Parathyroid adenoma (tissue), 2 donors: ENCODE results near the gene CNRIP1.
A peak's percentile ranks its signal among the peaks of the same experiment; 100 is the strongest.

ENCODE experiments used
- H2AFZ ChIP-seq: fragments of 300-600 bp; sonication (generic); one replicate; pipeline ENCODE4 v1.7.0; 2017; ENCODE audit warnings: antibody characterized with exemption, mild to moderate bottlenecking
- H3K27ac ChIP-seq: fragments of 300-600 bp; sonication (generic); one replicate; pipeline ENCODE4 v1.7.0; 2017
- H3K27me3 ChIP-seq: fragments of 300-600 bp; sonication (generic); one replicate; pipeline ENCODE4 v1.7.0; 2017; ENCODE audit warnings: low read length; ENCODE audit not compliant: control insufficient read depth, insufficient read depth
- H3K36me3 ChIP-seq: fragments of 300-600 bp; sonication (generic); one replicate; pipeline ENCODE4 v1.7.0; 2017; ENCODE audit warnings: low read length; ENCODE audit not compliant: control insufficient read depth, insufficient read depth
- H3K4me1 ChIP-seq: fragments of 300-600 bp; sonication (generic); one replicate; pipeline ENCODE4 v1.7.0; 2017; ENCODE audit warnings: control low read depth
- H3K4me2 ChIP-seq: fragments of 300-600 bp; sonication (generic); one replicate; pipeline ENCODE4 v1.7.0; 2017; ENCODE audit warnings: low read length
- H3K4me3 ChIP-seq: fragments of 300-600 bp; sonication (generic); one replicate; pipeline ENCODE4 v1.7.0; 2017; ENCODE audit warnings: low read depth, low read length
- H3K79me2 ChIP-seq: fragments of 300-600 bp; sonication (generic); one replicate; pipeline ENCODE4 v1.7.0; 2017; ENCODE audit warnings: control low read depth
- H3K9ac ChIP-seq: fragments of 300-600 bp; sonication (generic); one replicate; pipeline ENCODE4 v1.7.0; 2017; ENCODE audit warnings: mild to moderate bottlenecking
- H3K9me3 ChIP-seq: fragments of 300-600 bp; sonication (generic); one replicate; pipeline ENCODE4 v1.7.0; 2017; ENCODE audit warnings: low read length; ENCODE audit not compliant: control insufficient read depth
- TF ChIP-seq, protein P1 (sequence below): fragments of 300-600 bp; sonication (generic); IDR thresholded peaks from one replicate; pipeline ENCODE4 v1.7.0; 2017; ENCODE audit warnings: antibody characterized with exemption, mild to moderate bottlenecking
- donor health status: primary hyperparathyroidism.

Gene CNRIP1

DNA sequence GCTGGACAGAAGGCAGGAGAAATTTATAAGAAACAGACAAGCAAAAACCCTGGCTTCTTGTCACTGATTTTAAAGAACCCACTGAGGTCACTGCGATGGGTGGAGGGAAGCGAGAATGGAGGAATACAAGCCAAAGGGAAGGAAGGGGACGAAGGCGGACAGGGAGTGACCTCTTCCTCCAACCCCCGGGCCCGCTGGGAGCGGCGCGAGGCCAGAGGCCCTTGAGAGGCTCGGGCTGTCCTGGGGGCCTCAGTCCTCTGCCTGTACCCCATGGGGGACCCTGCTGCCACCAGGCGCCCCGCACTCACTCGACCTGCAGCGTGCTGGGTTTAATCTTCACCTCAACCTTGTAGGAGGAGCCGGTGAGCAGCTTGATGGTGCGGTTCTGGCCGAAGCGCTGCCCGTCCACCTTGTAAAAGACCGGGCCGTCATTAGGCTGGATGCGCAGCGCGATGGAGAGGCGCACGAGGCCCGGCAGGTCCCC lies 793 bp downstream of the CNRIP1 start:
- Histone ChIP-seq H3K36me3 (no peaks in the 10 kb centered on the region), H3K27me3 (no peaks in the 10 kb centered on the region), H3K4me1 (no peaks in the 10 kb centered on the region), H3K4me3 (peak overlapping the region; percentile 68), H3K79me2 (peaks cover 2% of the 10 kb centered on the region), H3K4me2 (peak overlapping the region; percentile 79), H2AFZ (peak overlapping the region; percentile 97), H3K9me3 (no peaks in the 10 kb centered on the region), H3K9ac (peak overlapping the region; percentile 79), H3K27ac (peak overlapping the region; percentile 84)
- TF ChIP-seq, protein P1, sequence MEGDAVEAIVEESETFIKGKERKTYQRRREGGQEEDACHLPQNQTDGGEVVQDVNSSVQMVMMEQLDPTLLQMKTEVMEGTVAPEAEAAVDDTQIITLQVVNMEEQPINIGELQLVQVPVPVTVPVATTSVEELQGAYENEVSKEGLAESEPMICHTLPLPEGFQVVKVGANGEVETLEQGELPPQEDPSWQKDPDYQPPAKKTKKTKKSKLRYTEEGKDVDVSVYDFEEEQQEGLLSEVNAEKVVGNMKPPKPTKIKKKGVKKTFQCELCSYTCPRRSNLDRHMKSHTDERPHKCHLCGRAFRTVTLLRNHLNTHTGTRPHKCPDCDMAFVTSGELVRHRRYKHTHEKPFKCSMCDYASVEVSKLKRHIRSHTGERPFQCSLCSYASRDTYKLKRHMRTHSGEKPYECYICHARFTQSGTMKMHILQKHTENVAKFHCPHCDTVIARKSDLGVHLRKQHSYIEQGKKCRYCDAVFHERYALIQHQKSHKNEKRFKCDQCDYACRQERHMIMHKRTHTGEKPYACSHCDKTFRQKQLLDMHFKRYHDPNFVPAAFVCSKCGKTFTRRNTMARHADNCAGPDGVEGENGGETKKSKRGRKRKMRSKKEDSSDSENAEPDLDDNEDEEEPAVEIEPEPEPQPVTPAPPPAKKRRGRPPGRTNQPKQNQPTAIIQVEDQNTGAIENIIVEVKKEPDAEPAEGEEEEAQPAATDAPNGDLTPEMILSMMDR: no peak

DNA sequence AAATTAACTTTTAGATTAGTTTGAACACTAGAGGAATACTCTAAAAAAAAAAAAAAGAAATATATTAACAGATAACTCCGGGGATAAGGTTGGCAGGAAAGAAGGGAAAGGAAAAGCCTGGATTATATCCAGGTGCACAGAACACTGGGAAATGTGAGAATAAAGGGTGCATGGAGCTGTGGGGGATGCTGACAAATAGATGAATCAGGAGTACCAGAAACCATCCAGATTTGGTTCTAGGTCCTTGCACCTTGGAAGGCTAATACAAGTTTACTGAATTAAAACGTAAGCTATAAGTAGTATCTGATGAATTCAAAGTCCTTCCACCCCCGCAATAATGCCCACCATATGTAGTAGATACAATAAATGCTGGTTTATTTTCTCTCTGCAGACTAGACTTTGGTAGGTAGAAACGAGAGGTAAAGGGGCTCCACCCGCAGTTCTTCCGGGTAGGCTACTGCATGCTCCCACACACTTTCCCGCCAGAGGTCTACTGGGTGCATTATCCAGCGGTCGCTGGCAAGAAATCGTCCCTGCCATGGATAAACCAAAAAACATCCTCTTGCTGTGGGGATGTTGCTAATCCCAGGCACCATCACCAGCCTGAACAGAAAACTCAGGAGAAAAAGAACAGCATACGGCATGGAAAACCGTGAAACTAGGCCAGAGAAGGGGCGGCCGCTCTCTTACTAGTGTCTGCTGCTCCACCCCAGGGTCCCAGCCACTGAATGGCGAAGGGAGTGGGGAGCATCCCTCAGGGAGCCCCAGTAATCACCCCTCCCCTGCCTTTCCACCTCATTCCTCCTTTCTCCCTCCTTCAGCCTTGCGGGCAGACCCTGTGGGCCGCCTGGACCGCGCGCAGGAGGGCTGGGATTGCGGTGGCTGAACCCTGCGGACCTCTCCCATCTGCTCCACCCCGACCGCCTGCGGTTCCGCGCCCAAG lies 1.5 kb downstream of the CNRIP1 start:
- Histone ChIP-seq H3K4me1 (no peaks in the 10 kb centered on the region), H3K9ac (peak overlapping the region; percentile 79), H3K27me3 (no peaks in the 10 kb centered on the region), H3K4me2 (peak overlapping the region; percentile 79), H3K4me3 (peak overlapping the region; percentile 68), H2AFZ (peak overlapping the region; percentile 97), H3K79me2 (peaks cover 2% of the 10 kb centered on the region), H3K9me3 (no peaks in the 10 kb centered on the region), H3K36me3 (no peaks in the 10 kb centered on the region), H3K27ac (peak overlapping the region; percentile 84)
- TF ChIP-seq, protein P1: no peak

DNA sequence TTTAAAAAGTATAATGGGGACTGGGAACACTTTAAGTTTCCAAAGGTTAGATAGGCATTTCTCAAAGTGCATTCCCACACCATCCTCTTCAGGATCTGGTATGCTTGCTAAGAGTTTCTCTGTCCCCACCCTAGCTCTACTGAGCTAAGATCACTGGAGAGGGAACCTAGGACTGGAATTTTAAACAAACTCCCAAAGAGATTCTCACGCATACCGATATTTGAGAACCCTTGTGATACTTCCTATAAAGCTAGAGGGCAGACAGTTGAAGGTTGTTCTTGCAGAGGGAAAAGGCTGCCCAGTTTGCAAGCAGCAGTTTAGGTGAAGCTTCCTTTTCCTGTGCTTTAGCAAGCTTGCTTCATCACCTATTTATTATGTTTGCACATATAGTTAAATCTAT lies 3.6 kb downstream of the CNRIP1 start:
- H3K9me3 ChIP-seq: no peaks in the 10 kb centered on the region
- no peak overlapping the region for H3K4me2 ChIP-seq
- H3K9ac ChIP-seq: no peak overlapping the region
- no peaks in the 10 kb centered on the region for H3K36me3 ChIP-seq
- no peak overlapping the region for H3K27ac ChIP-seq
- H3K4me3 ChIP-seq: no peak overlapping the region
- TF ChIP-seq, protein P1: no peak
- no peaks in the 10 kb centered on the region for H3K27me3 ChIP-seq
- H3K4me1 ChIP-seq: no peaks in the 10 kb centered on the region
- no peak overlapping the region for H2AFZ ChIP-seq
- H3K79me2 ChIP-seq: peaks cover 2% of the 10 kb centered on the region

DNA sequence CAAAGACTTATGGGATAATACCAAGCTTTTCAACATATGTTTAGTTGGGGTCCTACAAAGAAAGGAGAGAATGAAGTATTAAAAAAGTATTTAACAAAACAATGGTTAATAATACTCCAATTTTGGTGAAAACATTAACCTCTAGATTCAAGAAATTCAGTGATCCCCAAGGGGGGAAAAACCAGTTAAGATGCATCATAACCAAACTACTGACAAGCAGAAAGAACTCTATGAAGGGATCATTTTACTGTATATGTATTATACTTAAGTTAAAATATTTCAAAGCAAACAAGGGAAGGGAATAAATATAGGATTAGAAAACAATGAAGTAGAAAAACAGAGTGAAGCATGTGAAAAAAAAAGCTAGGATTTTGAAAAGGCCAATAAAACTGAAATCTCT lies 8.7 kb downstream of the CNRIP1 start:
- H3K4me3 ChIP-seq: no peak overlapping the region
- H3K4me1 ChIP-seq: no peaks in the 10 kb centered on the region
- H3K36me3 ChIP-seq: no peaks in the 10 kb centered on the region
- H3K4me2 ChIP-seq: no peak overlapping the region
- no peak overlapping the region for H3K9ac ChIP-seq
- TF ChIP-seq, protein P1: no peak
- no peak overlapping the region for H2AFZ ChIP-seq
- no peaks in the 10 kb centered on the region for H3K79me2 ChIP-seq
- no peaks in the 10 kb centered on the region for H3K27me3 ChIP-seq
- H3K9me3 ChIP-seq: no peaks in the 10 kb centered on the region
- H3K27ac ChIP-seq: no peak overlapping the region
